Ishikawa (cell line): ENCODE measurements around the gene CSNK1G2.

Experiments used
- CEBPB ChIP-seq: IDR thresholded peaks from 2 replicates; pipeline ENCODE4 v1.6.1; 2012
- CREB1 ChIP-seq: IDR thresholded peaks from 2 replicates; pipeline ENCODE4 v1.6.1; 2012; ENCODE audit warnings: low read depth
- EGR1 ChIP-seq: IDR thresholded peaks from 2 replicates; pipeline ENCODE4 v1.6.1; 2012
- EP300 ChIP-seq: IDR thresholded peaks from 2 replicates; pipeline ENCODE4 v1.6.1; 2012; ENCODE audit warnings: borderline replicate concordance
- FOXM1 ChIP-seq: IDR thresholded peaks from 2 replicates; pipeline ENCODE4 v1.6.1; 2012; ENCODE audit warnings: low read depth, borderline replicate concordance
- NFIC ChIP-seq: IDR thresholded peaks from 2 replicates; pipeline ENCODE4 v1.6.1; 2012
- RAD21 ChIP-seq: IDR thresholded peaks from 2 replicates; pipeline ENCODE4 v1.6.1; 2012; ENCODE audit warnings: low read depth
- TAF1 ChIP-seq: IDR thresholded peaks from 2 replicates; pipeline ENCODE4 v1.6.1; 2012; ENCODE audit warnings: low read depth, mild to moderate bottlenecking
- TCF12 ChIP-seq: IDR thresholded peaks from 2 replicates; pipeline ENCODE4 v1.6.1; 2012; ENCODE audit warnings: low read depth
- TEAD4 ChIP-seq: IDR thresholded peaks from 2 replicates; pipeline ENCODE4 v1.6.1; 2012
- USF1 ChIP-seq: IDR thresholded peaks from 2 replicates; pipeline ENCODE4 v1.6.1; 2012
- YY1 ChIP-seq: IDR thresholded peaks from 2 replicates; pipeline ENCODE4 v1.6.1; 2012; ENCODE audit warnings: low read depth
- ZBTB7A ChIP-seq: IDR thresholded peaks from 2 replicates; pipeline ENCODE4 v1.6.1; 2012; ENCODE audit warnings: low read depth
- TF ChIP-seq, protein P1 (sequence below): IDR thresholded peaks from 2 replicates; pipeline ENCODE4 v1.6.1; 2012
- TF ChIP-seq, protein P2 (sequence below): IDR thresholded peaks from 2 replicates; pipeline ENCODE4 v1.6.1; 2012; ENCODE audit warnings: low read depth, mild to moderate bottlenecking

The CSNK1G2 gene

DNA sequence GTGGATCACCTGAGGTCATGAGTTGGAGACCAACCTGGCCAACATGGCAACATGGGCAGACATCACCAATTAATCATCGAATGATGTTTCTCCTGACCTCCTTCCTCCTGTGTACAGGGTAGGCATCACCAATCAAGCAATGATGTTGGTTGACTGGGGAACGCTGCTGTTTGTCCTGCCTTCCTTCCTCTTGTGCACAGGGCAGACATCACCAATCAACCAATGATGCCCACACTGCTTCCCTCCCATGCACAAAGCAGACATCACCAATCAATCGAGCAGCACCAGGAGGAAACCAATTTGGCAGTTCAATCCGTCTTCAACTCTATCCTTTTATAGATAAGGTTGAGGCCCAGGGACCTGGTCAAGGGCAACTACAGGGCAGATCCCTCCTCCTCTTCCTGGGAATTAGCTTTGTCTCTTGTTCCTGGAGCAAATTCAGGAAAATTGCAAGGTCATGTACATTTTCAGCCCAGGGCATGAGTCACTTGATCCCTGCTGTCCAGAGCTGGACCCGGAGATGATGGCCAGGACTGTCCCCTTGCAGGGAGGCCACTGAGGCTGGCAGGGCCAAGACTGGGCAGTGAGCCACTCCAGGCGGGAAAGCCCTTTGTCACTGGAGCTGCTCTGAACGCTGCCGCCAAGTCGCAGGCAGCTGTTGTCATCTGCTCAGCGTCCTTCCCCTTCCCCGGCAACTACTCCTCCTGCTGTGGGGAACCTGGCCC lies 5.3 kb upstream of the CSNK1G2 start:
- TF ChIP-seq CEBPB (no peak), YY1 (peak; percentile 65; the same call in 1 of the 2 replicates), ZBTB7A (no peak)
- TF ChIP-seq, protein P1, sequence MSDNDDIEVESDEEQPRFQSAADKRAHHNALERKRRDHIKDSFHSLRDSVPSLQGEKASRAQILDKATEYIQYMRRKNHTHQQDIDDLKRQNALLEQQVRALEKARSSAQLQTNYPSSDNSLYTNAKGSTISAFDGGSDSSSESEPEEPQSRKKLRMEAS = 0 out of 2 replicates have a peak, but pooled peaks have one; percentile 53

DNA sequence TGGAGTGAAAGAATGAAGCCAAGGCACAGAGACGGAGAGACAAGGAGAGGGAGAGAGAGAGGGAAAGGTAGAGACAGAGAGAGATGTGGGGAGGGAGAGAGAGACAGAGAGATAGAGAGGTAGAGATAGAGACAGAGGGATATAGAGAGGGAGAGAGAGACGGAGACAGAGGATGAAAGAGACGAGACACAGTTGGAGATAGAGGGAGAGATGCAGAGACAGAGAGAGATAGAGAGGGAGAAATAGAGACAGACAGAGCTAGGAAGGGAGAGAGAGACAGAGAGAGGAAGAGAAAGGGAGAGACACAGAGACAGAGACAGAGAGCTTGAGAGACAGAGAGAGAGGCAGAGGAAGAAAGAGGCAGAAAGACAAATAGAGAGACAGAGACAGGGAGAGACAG lies 4.5 kb upstream of the CSNK1G2 start:
- TF ChIP-seq TEAD4 = no peak
- no peak for TF ChIP-seq TCF12
- no peak for TF ChIP-seq CREB1
- TF ChIP-seq YY1 = no peak
- TF ChIP-seq CEBPB = no peak
- no peak for TF ChIP-seq FOXM1
- TF ChIP-seq RAD21 = no peak
- no peak for TF ChIP-seq EGR1
- no peak for TF ChIP-seq TAF1
- TF ChIP-seq EP300 = no peak
- TF ChIP-seq, protein P2, sequence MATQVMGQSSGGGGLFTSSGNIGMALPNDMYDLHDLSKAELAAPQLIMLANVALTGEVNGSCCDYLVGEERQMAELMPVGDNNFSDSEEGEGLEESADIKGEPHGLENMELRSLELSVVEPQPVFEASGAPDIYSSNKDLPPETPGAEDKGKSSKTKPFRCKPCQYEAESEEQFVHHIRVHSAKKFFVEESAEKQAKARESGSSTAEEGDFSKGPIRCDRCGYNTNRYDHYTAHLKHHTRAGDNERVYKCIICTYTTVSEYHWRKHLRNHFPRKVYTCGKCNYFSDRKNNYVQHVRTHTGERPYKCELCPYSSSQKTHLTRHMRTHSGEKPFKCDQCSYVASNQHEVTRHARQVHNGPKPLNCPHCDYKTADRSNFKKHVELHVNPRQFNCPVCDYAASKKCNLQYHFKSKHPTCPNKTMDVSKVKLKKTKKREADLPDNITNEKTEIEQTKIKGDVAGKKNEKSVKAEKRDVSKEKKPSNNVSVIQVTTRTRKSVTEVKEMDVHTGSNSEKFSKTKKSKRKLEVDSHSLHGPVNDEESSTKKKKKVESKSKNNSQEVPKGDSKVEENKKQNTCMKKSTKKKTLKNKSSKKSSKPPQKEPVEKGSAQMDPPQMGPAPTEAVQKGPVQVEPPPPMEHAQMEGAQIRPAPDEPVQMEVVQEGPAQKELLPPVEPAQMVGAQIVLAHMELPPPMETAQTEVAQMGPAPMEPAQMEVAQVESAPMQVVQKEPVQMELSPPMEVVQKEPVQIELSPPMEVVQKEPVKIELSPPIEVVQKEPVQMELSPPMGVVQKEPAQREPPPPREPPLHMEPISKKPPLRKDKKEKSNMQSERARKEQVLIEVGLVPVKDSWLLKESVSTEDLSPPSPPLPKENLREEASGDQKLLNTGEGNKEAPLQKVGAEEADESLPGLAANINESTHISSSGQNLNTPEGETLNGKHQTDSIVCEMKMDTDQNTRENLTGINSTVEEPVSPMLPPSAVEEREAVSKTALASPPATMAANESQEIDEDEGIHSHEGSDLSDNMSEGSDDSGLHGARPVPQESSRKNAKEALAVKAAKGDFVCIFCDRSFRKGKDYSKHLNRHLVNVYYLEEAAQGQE = no peak
- TF ChIP-seq USF1 = no peak

- TF ChIP-seq TEAD4 (no peak), FOXM1 (no peak), USF1 (no peak), TCF12 (no peak), NFIC (no peak), EP300 (no peak), RAD21 (no peak), TAF1 (no peak), CREB1 (no peak), CEBPB (no peak), ZBTB7A (no peak), EGR1 (no peak), YY1 (no peak)
- TF ChIP-seq, protein P1 = no peak
- TF ChIP-seq, protein P2 = no peak
These were observed 3.9 kb upstream of the CSNK1G2 start for GRCh38 chr19:1936916-1937610.

GRCh38 chr19:1938071-1938470 lies 2.9 kb upstream of the CSNK1G2 start:
- TF ChIP-seq, protein P1 = no peak
- TF ChIP-seq ZBTB7A = no peak
- TF ChIP-seq TAF1 = no peak
- no peak for TF ChIP-seq CEBPB
- TF ChIP-seq TEAD4 = no peak
- no peak for TF ChIP-seq RAD21
- no peak for TF ChIP-seq YY1
- TF ChIP-seq TCF12 = no peak
- TF ChIP-seq EGR1 = no peak
- no peak for TF ChIP-seq CREB1
- TF ChIP-seq, protein P2 = no peak
- TF ChIP-seq NFIC = no peak
- no peak for TF ChIP-seq USF1
- TF ChIP-seq EP300 = no peak
- no peak for TF ChIP-seq FOXM1
